HG03378 (cell line): Measurements from ENCODE around the gene SERPINB12.

Source experiments
- ATAC-seq: cut with Tn5 transposase; IDR thresholded peaks from one replicate; pipeline ENCODE4 v1.9.1; 2021; ENCODE audit warnings: mild to moderate bottlenecking, moderate library complexity; ENCODE audit not compliant: unreplicated experiment

SERPINB12 gene

DNA sequence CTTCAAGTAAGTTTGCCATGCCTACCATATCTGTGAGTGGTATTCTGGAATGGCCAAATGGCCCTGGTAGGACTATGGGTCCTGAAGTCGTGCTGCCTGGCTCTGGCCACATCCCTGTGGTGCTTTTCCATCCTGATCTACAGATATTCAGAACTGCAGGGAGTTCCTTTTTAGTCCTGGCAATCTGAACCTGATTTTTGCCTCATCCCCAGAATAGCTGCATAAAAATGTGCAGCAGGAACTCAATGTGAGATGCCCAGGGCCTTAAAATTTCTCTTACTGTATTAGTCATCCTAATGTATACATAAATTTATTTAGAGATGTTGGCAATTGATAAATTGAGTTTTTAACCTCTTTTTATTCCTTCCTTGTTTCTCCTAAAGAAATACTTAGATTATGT is 50.3 kb downstream of the SERPINB12 start:
- no peak for ATAC-seq

DNA sequence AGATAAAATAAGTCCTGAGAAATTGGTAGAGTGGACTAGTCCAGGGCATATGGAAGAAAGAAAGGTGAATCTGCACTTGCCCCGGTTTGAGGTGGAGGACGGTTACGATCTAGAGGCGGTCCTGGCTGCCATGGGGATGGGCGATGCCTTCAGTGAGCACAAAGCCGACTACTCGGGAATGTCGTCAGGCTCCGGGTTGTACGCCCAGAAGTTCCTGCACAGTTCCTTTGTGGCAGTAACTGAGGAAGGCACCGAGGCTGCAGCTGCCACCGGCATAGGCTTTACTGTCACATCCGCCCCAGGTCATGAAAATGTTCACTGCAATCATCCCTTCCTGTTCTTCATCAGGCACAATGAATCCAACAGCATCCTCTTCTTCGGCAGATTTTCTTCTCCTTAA is 54.8 kb downstream of the SERPINB12 start:
- no peak for ATAC-seq

DNA sequence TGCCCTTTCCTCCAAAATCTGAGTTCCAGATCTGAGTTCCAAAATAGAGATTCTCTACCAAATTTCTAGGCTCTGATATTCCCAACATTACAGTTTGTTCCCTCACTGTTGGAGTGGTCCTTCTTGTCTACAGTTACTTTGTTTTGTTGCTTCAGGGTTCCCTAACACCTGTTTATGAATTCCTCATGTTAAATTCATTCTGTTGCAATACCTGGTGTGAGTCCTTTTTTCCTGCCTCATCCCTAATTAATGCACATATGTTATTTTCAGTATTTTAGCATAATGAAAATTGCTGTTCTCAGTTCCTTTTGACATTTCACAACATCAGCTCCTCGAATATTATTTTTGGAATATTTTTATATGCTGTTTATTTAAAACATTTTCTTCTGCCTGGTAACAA is 61.2 kb downstream of the SERPINB12 start:
- ATAC-seq: no peak

DNA sequence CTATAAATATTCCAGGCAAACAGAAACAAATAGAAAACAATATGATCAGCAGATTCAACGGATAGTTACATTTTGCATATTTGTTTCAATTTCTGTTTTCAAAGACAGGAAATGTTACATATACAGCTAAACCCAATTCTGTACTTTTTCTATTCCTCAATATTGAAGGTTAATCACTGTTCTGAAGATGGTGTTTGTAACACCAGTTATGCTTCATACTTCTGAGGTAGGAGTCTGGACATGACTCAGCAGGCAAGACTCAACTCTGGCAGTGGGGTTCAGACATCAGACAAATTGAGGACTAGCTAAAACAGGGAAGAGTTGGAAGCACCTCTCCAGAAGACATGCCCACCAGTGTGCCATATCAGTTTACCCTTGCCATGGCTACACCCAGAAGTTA is 61.6 kb downstream of the SERPINB12 start:
- peak; percentile 98 for ATAC-seq

DNA sequence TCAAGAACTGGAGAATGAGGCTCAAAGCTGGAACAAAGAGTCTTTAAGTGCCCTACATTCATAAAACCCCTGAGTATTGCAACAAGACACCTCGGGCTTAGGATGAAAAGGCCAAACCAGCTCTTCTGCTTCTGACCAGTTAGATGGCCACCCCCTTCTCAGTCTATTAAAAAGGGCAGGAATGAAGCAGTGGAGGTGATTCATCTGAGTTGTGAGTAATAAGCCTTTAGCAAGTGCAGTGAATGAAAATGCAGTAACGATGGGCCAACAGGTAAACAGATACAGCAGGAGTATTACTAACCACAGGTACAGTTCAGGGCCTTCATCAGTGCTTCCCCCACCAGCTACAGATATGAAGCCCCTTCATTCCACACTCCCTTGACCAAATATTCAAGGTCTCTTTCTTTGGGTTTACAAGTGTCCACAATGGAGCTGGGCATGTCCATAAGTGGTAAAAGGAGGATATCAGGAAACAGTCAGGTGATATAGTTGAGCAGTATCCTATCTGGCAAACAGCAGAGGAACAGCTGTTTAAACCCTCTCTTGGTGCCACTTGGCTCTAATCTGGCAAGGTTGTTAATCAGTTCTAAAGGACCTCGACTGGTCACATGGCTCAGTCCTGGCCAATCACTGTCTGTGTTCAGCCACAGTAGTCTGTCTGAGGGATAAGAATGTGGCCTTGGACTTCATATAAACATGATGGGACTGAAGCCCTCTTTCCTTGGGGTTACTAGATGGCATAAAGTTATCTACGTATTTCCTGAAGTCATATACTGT is 62.8 kb downstream of the SERPINB12 start:
- no peak for ATAC-seq

DNA sequence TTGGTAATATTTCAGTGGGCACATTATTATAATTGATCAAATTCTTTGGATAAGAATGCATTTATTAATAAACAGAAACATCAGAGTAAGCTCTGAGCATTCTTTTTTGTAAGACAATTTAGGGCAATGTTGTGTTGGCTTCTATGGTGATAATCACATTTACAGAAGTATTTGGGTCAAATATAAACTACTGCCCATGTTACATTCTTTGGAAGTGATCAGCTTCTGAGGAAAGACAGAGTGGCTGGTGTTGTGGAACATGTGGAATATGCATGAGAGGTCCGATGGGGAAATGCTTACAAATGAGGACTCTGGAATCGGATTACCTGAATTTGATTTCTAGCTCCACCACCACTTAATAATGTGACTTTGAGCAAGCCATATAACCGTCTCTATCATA is 64.4 kb downstream of the SERPINB12 start:
- no peak for ATAC-seq

DNA sequence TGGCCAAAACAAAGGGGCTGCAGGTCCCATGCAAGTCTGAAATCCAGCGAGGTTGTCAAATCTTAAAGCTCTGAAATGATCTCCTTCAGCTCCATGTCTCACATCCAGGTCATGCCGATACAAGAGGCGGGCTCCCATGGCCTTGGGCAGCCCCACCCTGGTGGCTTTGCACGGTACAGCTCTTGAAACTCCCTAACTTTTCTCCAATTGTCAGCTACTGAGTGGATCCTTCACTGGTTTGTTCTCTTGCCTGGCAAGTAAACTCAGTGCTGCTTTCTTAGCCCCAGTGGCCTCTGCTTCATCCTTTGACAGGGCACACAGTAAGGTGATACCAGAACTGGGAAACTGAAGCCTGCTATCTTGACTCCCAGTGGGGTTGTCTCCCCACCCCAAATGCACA is 71.3 kb downstream of the SERPINB12 start:
- no peak for ATAC-seq

DNA sequence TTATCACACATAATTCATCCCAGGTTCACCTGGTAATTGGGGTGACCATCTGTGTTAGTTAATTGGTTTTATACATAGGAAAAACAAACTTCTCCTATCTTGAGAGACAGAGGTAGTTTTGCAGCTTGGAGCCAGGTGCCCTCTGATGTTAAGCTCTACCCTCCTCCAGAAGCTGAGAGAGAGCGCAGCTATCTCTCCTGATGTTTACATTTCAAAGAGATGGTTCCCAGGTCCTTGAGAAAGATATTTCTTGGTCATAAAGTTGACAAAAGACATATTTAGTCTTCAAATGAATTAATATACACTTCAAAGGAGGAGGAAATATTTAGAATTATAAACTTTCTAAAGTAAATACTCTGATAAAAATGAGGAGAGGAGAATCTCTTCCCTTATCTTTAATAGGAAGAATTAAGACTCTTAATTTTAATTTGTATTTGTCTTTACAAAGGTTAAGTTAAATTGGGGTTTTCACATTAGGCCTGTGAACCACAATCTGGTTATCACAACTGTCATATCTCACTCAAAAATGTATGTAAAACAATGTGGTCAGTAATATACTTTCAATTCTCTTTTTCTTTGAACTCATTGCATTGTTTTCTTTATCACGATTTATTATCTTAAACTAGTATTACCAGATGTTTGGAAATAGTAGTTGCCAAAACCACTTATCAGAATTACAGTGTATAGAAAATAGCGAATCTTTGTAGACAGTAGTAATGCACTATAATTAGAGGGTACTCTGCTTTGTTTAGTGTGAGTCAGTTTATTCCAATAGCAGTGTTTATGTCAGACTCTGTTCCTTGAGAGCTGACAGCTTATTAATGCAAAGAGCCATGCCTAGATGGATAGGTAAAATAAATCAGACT is 75.1 kb downstream of the SERPINB12 start:
- peak; percentile 88 for ATAC-seq

DNA sequence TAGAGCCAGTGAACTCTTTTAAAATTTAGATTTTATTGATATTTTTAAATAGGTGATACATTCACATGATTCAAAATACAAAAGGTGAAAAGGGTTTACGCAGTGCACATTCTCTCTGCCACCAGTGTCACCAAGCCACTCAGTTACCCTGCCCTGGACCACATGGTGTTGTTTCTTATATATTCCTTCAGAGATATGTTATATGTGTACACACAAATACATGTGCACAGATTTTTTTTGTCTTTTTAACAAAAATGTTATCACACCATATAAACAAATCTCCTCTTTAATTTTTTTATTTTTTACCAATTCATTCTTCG is 75.7 kb downstream of the SERPINB12 start:
- ATAC-seq: no peak
